GM18507 (cell line): Measurements from ENCODE around the gene TMEM225B.
A peak's percentile ranks its signal among the peaks of the same experiment; 100 is the strongest.
"Not testable (repeated sequence)": the region's sequence is repeated elsewhere in the genome, so short reads cannot be mapped to it uniquely, and the experiment has no call there.

Experiments
- DNase-seq: peaks from one replicate; pipeline ENCODE4 v3.0.0; 2011; ENCODE audit warnings: low read depth; ENCODE audit not compliant: insufficient read length; ENCODE audit errors: extremely low spot score
- FAIRE-seq: peaks from 2 replicates; lab custom pipeline; 2011; peaks lifted over from hg19 to GRCh38; lab: Jason Lieb, UNC

TMEM225B gene

GRCh38 chr7:99573257-99573656 lies 24.8 kb upstream of the TMEM225B start:
- FAIRE-seq (no peak), DNase-seq (no peak)

DNA sequence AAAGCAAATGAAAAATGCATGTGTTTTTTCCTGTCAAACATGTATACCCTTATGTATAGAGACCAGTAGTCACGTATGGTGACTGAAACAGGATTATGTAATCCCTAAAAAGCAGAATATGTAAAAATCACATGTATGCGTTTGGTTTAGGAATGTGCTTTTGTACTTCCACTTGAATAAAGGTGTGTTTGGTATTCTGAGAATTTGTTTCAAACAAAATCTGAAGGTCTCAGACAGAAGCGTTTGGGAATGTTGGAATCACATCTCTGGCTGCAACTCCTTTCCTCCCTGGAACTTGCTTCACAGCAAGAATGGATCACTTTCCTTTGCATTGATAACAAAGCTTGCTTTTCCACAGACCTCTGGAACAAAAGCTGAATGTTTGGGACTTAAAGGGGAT lies 21.8 kb upstream of the TMEM225B start:
- DNase-seq (no peak), FAIRE-seq (no peak)

GRCh38 chr7:99579281-99579955 lies 18.6 kb upstream of the TMEM225B start:
- FAIRE-seq (no peak), DNase-seq (no peak)

- DNase-seq = no peak
- FAIRE-seq = no peak
Observed at GRCh38 chr7:99579956-99580777, 17.9 kb upstream of the TMEM225B start.

GRCh38 chr7:99580778-99581332 lies 17.2 kb upstream of the TMEM225B start:
- FAIRE-seq, DNase-seq: not testable (repeated sequence)

- DNase-seq (no peak), FAIRE-seq (no peak)
Observed at GRCh38 chr7:99588868-99589267, 9.2 kb upstream of the TMEM225B start.

- FAIRE-seq (no peak), DNase-seq (no peak)
Observed at GRCh38 chr7:99594948-99595745, 2.9 kb upstream of the TMEM225B start.

- DNase-seq (no peak), FAIRE-seq (no peak)
Observed at GRCh38 chr7:99596408-99596955, 1.6 kb upstream of the TMEM225B start.

- FAIRE-seq (no peak), DNase-seq (no peak)
Observed at GRCh38 chr7:99599836-99600235, 1.8 kb downstream of the TMEM225B start.

DNA sequence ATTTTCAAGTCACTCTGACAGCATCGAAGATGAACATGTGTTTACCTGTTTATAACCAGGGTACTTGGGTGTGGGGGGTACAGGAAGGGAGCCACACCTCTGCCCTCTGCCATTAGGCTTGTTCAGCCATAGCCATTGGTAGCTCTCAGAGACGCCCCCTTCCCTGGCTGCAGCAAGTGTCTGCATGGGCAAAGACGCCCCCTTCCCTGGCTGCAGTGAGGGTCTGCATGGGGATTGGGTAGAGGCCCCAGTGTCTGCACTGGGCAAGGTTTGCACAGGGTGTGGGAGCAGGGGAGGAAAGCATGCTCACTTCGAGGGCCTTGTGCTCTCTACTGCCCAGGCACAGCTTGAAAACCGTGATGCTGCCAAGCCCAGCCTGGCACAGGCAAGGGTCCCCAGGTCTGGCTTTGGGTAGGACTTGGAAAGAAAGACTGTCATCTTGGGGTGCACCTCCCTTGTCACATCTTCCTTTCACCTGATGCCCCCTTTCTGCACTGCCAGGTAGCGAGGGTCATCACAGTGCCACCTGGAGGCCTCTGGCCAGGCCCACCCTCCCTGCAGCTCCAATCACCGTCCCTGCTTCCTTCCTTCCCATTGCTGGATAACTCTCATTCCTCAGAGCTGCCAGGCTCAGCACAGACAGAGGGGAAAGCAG lies 3.7 kb downstream of the TMEM225B start:
- FAIRE-seq (no peak), DNase-seq (no peak)

DNA sequence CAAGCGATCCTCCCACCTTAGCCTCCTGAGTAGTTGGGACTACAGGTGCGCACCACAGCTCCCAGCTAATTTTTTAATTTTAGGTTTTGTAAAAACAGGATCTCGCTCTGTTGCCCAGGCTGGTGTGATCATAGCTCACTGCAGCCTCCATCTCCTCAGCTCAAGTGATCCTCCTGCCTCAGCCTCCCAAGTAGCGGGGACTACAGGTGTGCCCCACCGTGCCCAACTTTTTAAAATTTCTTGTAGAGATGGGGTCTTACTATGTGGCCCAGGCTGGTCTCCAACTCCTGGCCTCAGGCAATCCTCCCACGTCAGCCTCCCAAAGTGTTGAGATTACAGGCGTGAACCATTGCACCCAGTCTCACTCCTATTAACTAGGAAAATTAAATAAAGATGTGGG lies 7.5 kb downstream of the TMEM225B start:
- DNase-seq (no peak), FAIRE-seq (no peak)

DNA sequence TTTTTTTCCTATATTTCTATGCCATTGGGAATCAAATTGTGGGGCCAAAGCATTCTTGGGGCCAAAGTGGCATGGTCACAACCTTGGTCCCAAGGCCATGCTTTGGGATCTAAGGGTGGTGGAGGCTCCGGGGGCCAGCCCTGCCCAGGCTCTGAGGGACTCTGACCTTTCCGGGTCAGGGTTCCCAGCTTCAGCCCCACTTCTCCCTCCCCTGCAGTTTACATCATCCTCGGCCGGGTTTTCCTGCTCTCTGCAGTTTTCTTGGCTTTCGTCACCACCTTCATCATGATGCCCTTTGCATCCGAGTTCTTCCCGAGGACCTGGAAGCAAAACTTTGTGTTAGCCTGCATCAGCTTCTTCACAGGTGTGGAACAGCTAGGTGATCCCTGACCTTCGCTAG lies 8.5 kb downstream of the TMEM225B start:
- FAIRE-seq = no peak

DNA sequence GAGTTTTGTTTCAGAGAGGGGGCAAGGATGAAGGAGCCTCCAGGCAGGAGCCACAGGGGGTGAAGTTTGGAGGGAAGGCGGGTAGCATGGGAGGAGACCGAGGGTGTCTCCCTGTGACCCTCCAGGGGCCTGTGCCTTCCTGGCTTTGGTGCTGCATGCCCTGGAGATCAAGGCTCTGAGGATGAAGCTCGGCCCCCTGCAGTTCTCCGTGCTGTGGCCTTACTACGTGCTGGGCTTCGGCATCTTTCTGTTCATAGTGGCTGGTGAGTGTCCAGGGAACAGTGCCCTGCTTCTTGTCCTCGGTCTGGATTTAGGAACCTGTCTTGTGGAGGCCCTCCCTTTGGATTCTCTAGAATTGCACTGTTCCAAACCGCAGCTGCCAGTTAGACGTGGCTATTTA lies 9.5 kb downstream of the TMEM225B start:
- FAIRE-seq = no peak
- no peak for DNase-seq

More for the DNA sequence above, 8.5 kb downstream of the TMEM225B start:
- DNase-seq = no peak

DNA sequence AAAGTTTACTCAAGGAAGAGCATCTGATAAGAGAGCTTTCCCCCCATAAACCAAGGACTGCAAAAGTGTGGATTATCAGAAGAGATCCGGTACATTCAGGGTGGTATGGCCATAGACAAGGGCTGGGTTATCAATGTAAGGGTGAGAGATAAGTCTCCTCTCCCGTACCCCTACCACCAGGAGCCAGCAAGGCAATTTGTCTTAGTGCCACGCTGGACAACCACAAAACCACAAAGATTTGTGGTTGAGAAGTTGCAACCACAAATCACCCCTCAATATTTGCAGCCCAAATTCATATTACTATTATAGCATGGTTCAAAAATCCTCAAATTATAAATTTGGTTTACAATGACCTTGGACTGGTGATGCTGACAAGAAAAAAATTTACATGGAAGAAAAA lies 16.4 kb downstream of the TMEM225B start:
- DNase-seq (no peak), FAIRE-seq (no peak)

DNA sequence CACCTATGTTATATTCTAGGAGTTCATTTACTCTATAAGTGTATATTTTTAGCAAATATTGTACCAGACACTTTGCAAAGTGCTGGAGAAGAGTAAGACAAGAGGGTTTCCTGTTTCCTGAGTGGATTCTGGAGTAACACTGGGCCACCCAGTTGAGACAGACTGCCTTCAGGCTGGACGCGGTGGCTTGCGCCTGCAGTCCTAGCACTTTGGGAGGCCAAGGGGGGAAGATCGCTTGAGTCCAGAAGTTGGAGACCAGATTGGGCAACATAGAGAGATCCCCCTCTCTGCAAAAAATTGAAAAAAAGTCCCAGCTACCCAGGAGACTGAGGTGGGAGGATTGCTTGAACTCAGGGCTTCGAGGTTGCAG lies 17.9 kb downstream of the TMEM225B start:
- no peak for FAIRE-seq
- no peak for DNase-seq

GRCh38 chr7:99616359-99617191 lies 18.5 kb downstream of the TMEM225B start, which contains the start of gene ZSCAN25:
ZSCAN25 (plus strand) TSS chr7:99616946; CDS start chr7:99619607, 2,661 bp downstream.
- DNase-seq (peak; percentile 93), FAIRE-seq (peak; percentile 97)

- DNase-seq (no peak), FAIRE-seq (no peak)
Observed at GRCh38 chr7:99617192-99617781, 19.2 kb downstream of the TMEM225B start.

GRCh38 chr7:99618726-99619125 lies 20.7 kb downstream of the TMEM225B start:
- no peak for FAIRE-seq
- DNase-seq = no peak
